CD4-positive, alpha-beta T cell treated with Interleukin-6 for 4 hours (primary cell): Measurements from ENCODE around the gene TRIM47.
"Not testable (repeated sequence)": the region's sequence is repeated elsewhere in the genome, so short reads cannot be mapped to it uniquely, and the experiment has no call there.

ENCODE experiments used
- DNase-seq: peaks from one replicate; pipeline ENCODE4 v3.0.0-alpha.2; 2020; ENCODE audit warnings: mixed read lengths

The TRIM47 gene

GRCh38 chr17:75865404-75866188 is 12.8 kb downstream of the TRIM47 start:
- DNase-seq: not testable (repeated sequence)

GRCh38 chr17:75864887-75865286 is 13.5 kb downstream of the TRIM47 start:
- DNase-seq: peak; percentile 21

- DNase-seq: peak; percentile 47
Measured at GRCh38 chr17:75864448-75864871, 13.9 kb downstream of the TRIM47 start.

- no peak for DNase-seq
Measured at GRCh38 chr17:75861927-75862317, 16.5 kb downstream of the TRIM47 start.

- not testable (repeated sequence) for DNase-seq
Measured at GRCh38 chr17:75859358-75859757, 19.0 kb downstream of the TRIM47 start.

- DNase-seq: no peak
Measured at GRCh38 chr17:75856062-75856756, 22.2 kb downstream of the TRIM47 start.

- peak; percentile 98 for DNase-seq
Measured at GRCh38 chr17:75855310-75856061, 22.9 kb downstream of the TRIM47 start, which contains the start of gene WBP2. WBP2 (minus strand) TSS chr17:75855335; CDS start chr17:75855297, 38 bp downstream.

GRCh38 chr17:75854881-75855309 is 23.5 kb downstream of the TRIM47 start:
- no peak for DNase-seq

- DNase-seq: no peak
Measured at GRCh38 chr17:75854101-75854748, 24.2 kb downstream of the TRIM47 start.

- no peak for DNase-seq
Measured at GRCh38 chr17:75853433-75853832, 24.9 kb downstream of the TRIM47 start.

- DNase-seq: not testable (repeated sequence)
Measured at GRCh38 chr17:75851693-75851991, 26.7 kb downstream of the TRIM47 start.

- DNase-seq: no peak
Measured at GRCh38 chr17:75850928-75851692, 27.3 kb downstream of the TRIM47 start.

- DNase-seq: no peak
Measured at GRCh38 chr17:75849724-75850123, 28.7 kb downstream of the TRIM47 start.

GRCh38 chr17:75849279-75849646 is 29.1 kb downstream of the TRIM47 start:
- no peak for DNase-seq

- peak; percentile 89 for DNase-seq
Measured at GRCh38 chr17:75848523-75849278, 29.7 kb downstream of the TRIM47 start.

- DNase-seq: no peak
Measured at GRCh38 chr17:75847614-75848522, 30.5 kb downstream of the TRIM47 start.

- no peak for DNase-seq
Measured at GRCh38 chr17:75846692-75847613, 31.4 kb downstream of the TRIM47 start.

GRCh38 chr17:75845933-75846691 is 32.3 kb downstream of the TRIM47 start:
- DNase-seq: no peak
